Erythroblast (primary cell): ENCODE results near the gene PITPNM1.

Source experiments
- GATA1 ChIP-seq: IDR thresholded peaks from 2 replicates; pipeline ENCODE4 v1.6.1; 2011; ENCODE audit warnings: low read depth, mild to moderate bottlenecking, control low read depth, low read length, moderate library complexity
- POLR2A ChIP-seq: IDR thresholded peaks from 2 replicates; pipeline ENCODE4 v1.6.1; 2011; ENCODE audit warnings: mild to moderate bottlenecking, low read length

- no peak for TF ChIP-seq POLR2A
- no peak for TF ChIP-seq GATA1
These were observed 2.8 kb upstream of the PITPNM1 start, which contains the start of gene CDK2AP2 for GRCh38 chr11:67507864-67508485.
